Adipocyte (in vitro differentiated cells): ENCODE measurements around the gene NIPAL3.
"Not testable (repeated sequence)": the region's sequence is repeated elsewhere in the genome, so short reads cannot be mapped to it uniquely, and the experiment has no call there.

Experiments
- DNase-seq: peaks from one replicate; pipeline ENCODE4 v3.0.0-alpha.2; 2015; ENCODE audit warnings: low read depth
- H3K27me3 ChIP-seq: replicated peaks from 2 replicates; pipeline ENCODE4 v1.7.0; 2013; ENCODE audit warnings: mild to moderate bottlenecking, low read length, moderate library complexity; ENCODE audit not compliant: control insufficient read depth, insufficient read depth
- H3K36me3 ChIP-seq: 2 replicates; pipeline ENCODE4 v1.7.0; 2013; ENCODE audit warnings: low read length, mild to moderate bottlenecking, moderate library complexity; ENCODE audit not compliant: control insufficient read depth, insufficient read depth, severe bottlenecking
- H3K4me1 ChIP-seq: 2 replicates; pipeline ENCODE4 v1.7.0; 2013; ENCODE audit warnings: mild to moderate bottlenecking, low read length, moderate library complexity; ENCODE audit not compliant: control insufficient read depth, insufficient read depth
- H3K4me3 ChIP-seq: 2 replicates; pipeline ENCODE4 v1.7.0; 2013; ENCODE audit warnings: mild to moderate bottlenecking, low read length, moderate library complexity
- H3K9ac ChIP-seq: 2 replicates; pipeline ENCODE4 v1.7.0; 2013; ENCODE audit warnings: mild to moderate bottlenecking, low read length, moderate library complexity
- H3K9me3 ChIP-seq: 2 replicates; pipeline ENCODE4 v1.7.0; 2013; ENCODE audit warnings: mild to moderate bottlenecking, low read length, moderate library complexity; ENCODE audit not compliant: control insufficient read depth

NIPAL3 gene

DNA sequence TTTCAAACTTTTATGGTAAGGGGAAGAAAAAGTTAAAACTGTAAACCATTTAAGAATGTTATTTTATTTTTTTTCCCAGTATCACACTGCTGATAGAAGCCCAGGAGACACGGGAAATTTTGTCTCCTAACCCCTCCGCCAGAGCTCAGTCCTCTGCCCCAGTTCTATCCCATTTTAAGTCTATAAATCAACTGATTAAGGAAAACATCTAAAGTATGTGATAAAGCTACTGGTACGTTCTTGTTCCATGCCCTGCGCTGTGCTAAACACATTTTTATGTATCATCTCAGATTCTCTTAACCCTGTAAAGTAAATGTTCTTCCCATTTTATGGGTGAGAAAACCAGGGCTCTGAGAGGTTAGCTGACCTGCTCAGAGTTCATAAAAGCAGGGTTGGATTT lies 34.7 kb downstream of the NIPAL3 start:
- Histone ChIP-seq H3K4me3 (no peak overlapping the region), H3K36me3 (no peaks in the 10 kb centered on the region), H3K9ac (no peak overlapping the region), H3K9me3 (no peaks in the 10 kb centered on the region), H3K4me1 (no peaks in the 10 kb centered on the region), H3K27me3 (no peaks in the 10 kb centered on the region)
- DNase-seq = no peak

DNA sequence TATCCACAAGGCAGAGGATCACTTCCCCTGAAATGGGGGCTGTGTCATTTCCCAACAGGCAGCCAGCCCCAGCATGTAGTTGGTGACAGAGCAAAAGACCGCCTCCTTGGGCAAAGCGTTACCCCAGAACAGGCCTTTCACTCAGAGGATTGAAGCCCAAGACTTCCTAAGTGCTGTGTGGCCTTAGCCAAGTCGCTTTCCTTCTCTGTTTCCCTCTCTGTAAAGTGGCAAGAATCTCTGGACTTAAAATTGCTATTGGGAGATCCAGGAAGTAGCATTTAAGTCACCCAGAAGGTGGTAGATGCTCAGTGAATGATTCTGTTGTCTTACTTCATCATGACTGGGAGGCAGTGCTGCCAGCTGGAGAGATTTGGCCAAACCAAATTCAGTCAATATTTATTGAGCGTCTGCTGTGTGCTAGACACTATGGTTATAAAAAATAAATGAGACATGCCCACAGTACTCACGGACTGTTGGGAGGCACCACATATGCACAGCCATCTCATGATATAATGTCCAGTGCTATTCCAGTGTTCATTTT lies 35.3 kb downstream of the NIPAL3 start:
- H3K9me3 ChIP-seq = no peaks in the 10 kb centered on the region
- no peak overlapping the region for H3K4me3 ChIP-seq
- no peak for DNase-seq
- no peaks in the 10 kb centered on the region for H3K27me3 ChIP-seq
- no peak overlapping the region for H3K9ac ChIP-seq
- H3K4me1 ChIP-seq = no peaks in the 10 kb centered on the region
- H3K36me3 ChIP-seq = no peaks in the 10 kb centered on the region

DNA sequence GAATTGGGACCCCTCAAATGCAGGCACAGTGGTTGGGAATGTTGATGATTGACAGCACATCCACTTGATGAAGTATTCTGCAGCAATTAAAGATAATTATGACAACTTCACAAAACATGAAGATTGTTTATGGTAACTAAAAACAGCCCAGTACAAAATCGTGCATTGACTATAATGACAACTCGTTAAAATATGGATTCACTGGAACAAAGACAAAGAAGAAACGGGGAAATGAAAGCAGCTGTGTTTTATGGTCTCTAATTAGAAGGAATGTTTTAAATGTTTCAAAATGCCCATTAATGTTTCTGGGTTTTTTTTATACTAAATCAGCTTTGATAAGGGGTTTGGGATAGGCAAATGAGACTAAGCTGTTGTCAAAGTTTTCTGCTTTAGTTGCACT lies 36.1 kb downstream of the NIPAL3 start:
- Histone ChIP-seq H3K9me3 (no peaks in the 10 kb centered on the region), H3K4me1 (no peaks in the 10 kb centered on the region), H3K9ac (no peak overlapping the region), H3K27me3 (no peaks in the 10 kb centered on the region), H3K4me3 (no peak overlapping the region), H3K36me3 (no peaks in the 10 kb centered on the region)
- DNase-seq = no peak

DNA sequence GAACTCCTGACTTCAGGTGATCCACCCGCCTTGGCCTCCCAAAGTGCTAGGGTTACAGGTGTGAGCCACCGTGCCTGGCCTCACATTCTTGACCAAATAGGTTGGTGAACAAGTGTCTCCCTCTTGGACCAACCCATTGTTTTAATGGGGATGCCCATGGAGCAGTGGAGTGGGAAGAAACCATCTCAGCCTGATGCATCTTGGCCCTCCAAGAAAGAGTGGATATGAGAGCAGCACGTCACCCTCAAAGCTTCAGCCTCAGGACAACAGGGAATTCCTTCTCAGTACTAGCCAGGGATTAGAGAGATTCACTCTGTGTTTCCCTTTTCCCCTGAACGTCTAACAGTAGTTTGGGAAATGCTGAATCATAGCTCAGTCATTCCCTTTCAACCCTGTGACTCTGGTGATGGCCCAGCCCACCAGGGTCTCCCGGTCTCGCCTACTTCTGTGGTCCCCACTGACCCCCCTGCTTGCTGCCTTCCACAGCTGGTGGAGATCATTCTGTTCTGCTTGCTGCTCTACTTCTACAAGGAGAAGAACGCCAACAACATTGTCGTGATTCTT lies 37.4 kb downstream of the NIPAL3 start:
- Histone ChIP-seq H3K9me3 (no peaks in the 10 kb centered on the region), H3K9ac (no peak overlapping the region), H3K4me3 (no peak overlapping the region), H3K27me3 (no peaks in the 10 kb centered on the region), H3K4me1 (no peaks in the 10 kb centered on the region), H3K36me3 (peaks cover 6% of the 10 kb centered on the region)
- DNase-seq = no peak

DNA sequence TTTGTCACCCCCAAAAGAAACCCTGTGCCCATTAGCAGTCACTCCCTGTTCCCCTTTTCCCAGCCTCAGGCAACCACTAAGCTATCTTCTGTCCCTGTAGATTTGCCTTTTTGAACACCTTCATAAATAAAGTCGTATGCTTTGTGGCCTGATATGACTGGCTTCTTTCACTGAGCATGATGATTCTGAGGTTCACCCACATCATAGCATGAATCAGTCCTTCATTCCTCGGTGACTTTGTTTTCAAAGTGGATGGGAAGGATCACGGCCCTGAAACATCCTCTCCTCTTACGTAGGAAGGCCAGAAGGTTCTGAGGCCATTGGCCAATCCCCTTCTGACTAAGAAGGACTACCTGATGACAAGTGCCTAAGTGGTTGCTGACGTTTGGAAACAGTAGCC lies 39.1 kb downstream of the NIPAL3 start:
- H3K4me1 ChIP-seq = no peaks in the 10 kb centered on the region
- DNase-seq = no peak
- H3K4me3 ChIP-seq = no peak overlapping the region
- no peak overlapping the region for H3K9ac ChIP-seq
- no peaks in the 10 kb centered on the region for H3K27me3 ChIP-seq
- peaks cover 6% of the 10 kb centered on the region for H3K36me3 ChIP-seq
- no peaks in the 10 kb centered on the region for H3K9me3 ChIP-seq

- no peaks in the 10 kb centered on the region for H3K27me3 ChIP-seq
- H3K9ac ChIP-seq = no peak overlapping the region
- H3K9me3 ChIP-seq = no peaks in the 10 kb centered on the region
- no peaks in the 10 kb centered on the region for H3K4me1 ChIP-seq
- H3K4me3 ChIP-seq = no peak overlapping the region
- H3K36me3 ChIP-seq = peaks cover 7% of the 10 kb centered on the region
- no peak for DNase-seq
These were observed 39.7 kb downstream of the NIPAL3 start for GRCh38 chr1:24455272-24455671.

- peaks cover 12% of the 10 kb centered on the region for H3K36me3 ChIP-seq
- no peak overlapping the region for H3K4me3 ChIP-seq
- no peaks in the 10 kb centered on the region for H3K27me3 ChIP-seq
- H3K9ac ChIP-seq = no peak overlapping the region
- H3K9me3 ChIP-seq = no peaks in the 10 kb centered on the region
- DNase-seq = no peak
- no peaks in the 10 kb centered on the region for H3K4me1 ChIP-seq
These were observed 42.3 kb downstream of the NIPAL3 start for GRCh38 chr1:24457866-24458265.

- H3K9ac ChIP-seq = no peak overlapping the region
- H3K9me3 ChIP-seq = no peaks in the 10 kb centered on the region
- no peak for DNase-seq
- peaks cover 8% of the 10 kb centered on the region for H3K4me1 ChIP-seq
- peaks cover 12% of the 10 kb centered on the region for H3K36me3 ChIP-seq
- H3K4me3 ChIP-seq = no peak overlapping the region
- H3K27me3 ChIP-seq = no peaks in the 10 kb centered on the region
These were observed 44.1 kb downstream of the NIPAL3 start for GRCh38 chr1:24459551-24460266.

DNA sequence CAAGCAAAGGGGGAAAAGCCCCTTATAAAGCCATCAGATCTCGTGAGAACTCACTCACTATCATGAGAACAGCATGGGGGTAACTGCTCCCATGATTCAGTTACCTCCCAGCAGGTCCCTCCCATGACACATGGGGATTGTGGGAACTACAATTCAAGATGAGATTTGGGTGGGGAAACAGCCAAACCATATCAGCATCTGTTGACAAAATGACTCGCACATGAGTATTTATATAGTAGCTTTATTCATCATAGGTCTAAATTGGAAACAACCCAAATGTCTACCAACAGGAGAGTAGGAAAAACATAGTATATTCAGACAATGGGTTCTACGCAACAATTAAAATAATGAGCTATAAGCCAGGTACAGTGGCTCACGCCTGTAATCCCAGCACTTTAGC lies 46.5 kb downstream of the NIPAL3 start:
- DNase-seq = peak; percentile 12
- peaks cover 15% of the 10 kb centered on the region for H3K36me3 ChIP-seq
- not testable (repeated sequence) for H3K9ac ChIP-seq, H3K27me3 ChIP-seq, H3K4me3 ChIP-seq, H3K4me1 ChIP-seq, H3K9me3 ChIP-seq

DNA sequence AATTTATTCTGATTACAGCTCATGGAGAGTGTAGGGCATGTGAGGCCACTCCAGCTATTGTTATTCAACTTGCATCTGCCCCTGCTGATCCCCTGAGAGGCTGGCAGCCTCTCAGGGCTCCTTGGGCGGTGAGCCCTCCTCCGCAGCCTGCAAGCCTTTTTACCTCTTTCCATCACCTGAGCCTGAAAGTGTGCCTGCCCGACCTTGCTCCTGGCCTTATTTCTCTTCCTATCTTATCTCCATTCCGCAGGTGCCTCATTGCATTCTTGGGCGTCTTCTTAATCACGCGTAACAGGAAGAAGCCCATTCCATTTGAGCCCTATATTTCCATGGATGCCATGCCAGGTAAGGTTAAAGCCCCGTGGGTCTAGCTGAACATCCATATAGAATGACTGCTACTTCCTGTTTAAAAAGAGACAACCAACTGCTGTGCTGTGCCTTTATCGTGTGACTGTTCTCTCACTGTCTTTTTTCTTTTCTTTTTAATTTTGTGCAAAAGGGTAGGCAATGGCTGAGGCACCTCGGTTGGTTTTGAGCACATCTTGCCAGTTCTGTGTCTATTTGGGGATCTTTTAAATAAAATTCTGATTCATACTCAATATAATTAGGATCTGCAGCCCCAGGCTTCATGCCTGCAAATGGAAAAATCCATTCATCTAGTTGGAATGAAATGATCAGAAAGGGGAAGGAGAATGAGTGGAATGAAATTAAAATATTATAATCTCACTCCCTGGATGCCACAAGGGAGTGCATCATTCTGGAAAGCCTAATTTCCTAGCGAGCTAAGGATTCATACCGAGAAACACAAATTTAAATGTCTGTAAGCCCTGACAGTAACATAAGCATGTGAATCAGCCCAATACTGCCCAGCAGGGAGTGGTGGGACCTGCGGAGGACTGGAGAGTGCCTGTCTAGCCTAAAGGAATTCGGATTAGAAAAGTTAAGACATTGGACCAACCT lies 48.5 kb downstream of the NIPAL3 start:
- H3K27me3 ChIP-seq = no peaks in the 10 kb centered on the region
- peak overlapping the region; percentile 16 for H3K9ac ChIP-seq
- peaks cover 10% of the 10 kb centered on the region for H3K4me1 ChIP-seq
- no peak overlapping the region for H3K4me3 ChIP-seq
- no peaks in the 10 kb centered on the region for H3K9me3 ChIP-seq
- peaks cover 11% of the 10 kb centered on the region for H3K36me3 ChIP-seq
- DNase-seq = peak; percentile 58

DNA sequence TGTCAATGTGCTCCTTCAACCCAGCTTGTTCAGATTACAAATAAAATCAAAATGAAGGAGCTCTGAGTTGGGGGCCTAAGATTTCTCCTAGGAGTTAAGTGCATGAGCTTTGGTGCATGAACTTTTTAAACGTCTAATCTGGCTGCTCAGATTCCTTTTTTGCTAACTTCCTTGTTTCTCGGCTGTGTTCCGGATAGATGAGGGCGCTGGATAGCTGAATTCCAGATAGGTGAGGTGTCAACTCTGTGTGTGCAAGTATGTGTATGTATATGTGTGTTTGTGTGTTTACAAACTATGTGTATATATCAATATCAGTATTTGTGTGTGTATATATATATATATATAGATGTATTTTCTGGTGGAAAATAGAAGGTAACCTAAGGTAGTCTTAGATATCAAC lies 49.5 kb downstream of the NIPAL3 start:
- peaks cover 10% of the 10 kb centered on the region for H3K4me1 ChIP-seq
- peaks cover 11% of the 10 kb centered on the region for H3K36me3 ChIP-seq
- H3K9me3 ChIP-seq = peaks cover under 1% of the 10 kb centered on the region
- H3K9ac ChIP-seq = no peak overlapping the region
- DNase-seq = no peak
- H3K27me3 ChIP-seq = no peaks in the 10 kb centered on the region
- H3K4me3 ChIP-seq = no peak overlapping the region
